Jurkat, Clone E6-1 (cell line): Measurements from ENCODE around the gene RALBP1.
A peak's percentile ranks its signal among the peaks of the same experiment; 100 is the strongest.

ENCODE experiments used
- DNase-seq: peaks from one replicate; pipeline ENCODE4 v3.0.0-alpha.2; 2011; ENCODE audit warnings: low read depth, low spot score
- H3K4me3 ChIP-seq: 2 replicates; pipeline ENCODE4 v1.5.1; 2011; ENCODE audit warnings: mild to moderate bottlenecking, low read length, control low read depth, moderate library complexity

The RALBP1 gene

DNA sequence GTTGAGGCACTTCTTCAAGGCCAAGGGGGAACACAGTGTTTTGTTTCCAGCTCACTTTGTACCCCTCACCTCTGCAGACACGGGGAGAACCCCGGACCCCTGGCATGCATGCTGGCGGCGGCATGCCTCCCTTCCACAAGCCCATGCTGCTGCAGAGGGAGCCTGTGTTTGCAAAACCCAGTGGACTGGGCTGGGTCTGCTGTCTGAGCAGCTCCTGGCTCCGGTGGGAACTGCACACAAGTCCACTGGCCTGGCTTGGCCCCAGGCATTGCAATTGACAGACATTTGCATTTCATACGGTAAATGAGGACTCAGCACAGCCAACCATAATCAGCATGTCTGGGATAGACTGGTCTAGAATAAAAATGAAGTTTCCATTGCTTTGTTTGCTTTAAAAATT is 62.4 kb downstream of the RALBP1 start:
- DNase-seq, result no peak
- H3K4me3 ChIP-seq, result no peak overlapping the region

DNA sequence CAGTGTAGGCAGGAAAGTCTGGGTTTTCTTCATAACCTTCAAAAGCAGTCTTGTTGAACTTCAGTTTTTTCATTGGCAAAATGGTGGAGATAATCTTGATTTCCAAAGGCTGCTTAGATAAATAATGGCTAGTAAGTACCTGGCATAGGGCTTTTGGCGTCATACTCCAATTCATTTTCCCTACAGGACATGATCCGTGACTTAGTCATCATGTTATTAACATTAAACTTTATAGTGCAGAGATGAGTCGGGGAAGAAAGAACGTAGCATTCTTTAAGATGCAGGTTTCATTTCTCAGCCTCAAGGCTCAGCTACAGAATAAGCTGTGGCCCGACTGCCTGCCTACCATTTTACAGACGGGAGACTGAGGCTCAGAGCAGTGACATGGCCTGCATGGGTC is 64.0 kb downstream of the RALBP1 start:
- no peak for DNase-seq

DNA sequence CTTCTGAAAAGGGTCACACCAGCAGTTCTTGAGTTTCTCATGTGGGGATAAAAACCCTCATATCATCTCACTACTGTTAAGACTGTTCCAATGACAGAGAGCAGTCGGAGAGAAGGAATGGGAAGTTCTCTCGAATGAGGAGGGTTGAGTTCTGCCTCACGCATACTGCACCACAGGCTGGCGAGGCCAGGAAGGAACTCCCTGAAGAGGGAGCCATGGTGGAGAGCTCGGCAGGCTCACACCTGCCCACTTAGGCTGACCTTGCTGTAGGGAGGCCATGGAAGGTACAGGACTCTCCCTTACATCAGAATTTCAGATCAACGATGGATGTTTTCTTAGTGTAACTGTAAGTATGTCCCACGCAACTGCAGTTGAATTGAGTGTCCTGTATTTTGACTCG is 64.6 kb downstream of the RALBP1 start:
- no peak overlapping the region for H3K4me3 ChIP-seq
- no peak for DNase-seq

More for the DNA sequence above, 64.0 kb downstream of the RALBP1 start:
- no peak overlapping the region for H3K4me3 ChIP-seq

DNA sequence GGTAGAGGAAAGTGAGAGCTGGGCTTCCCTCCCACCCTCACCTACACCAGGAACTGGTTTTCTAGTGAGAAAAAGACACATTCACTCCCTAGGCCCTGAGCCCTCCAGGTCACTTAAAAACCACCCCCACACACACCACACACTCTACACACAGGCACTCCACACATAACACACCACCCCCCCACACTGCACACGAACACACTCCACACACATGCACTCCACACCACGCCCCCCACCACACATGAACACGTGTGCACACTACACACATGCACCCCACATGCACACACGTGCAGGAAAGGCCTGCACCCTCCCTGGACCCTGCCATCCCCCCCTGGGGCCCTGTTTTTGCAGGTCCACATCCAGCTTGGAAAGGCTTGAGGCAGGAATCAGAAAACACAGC is 67.6 kb downstream of the RALBP1 start:
- no peak for DNase-seq
- no peak overlapping the region for H3K4me3 ChIP-seq

DNA sequence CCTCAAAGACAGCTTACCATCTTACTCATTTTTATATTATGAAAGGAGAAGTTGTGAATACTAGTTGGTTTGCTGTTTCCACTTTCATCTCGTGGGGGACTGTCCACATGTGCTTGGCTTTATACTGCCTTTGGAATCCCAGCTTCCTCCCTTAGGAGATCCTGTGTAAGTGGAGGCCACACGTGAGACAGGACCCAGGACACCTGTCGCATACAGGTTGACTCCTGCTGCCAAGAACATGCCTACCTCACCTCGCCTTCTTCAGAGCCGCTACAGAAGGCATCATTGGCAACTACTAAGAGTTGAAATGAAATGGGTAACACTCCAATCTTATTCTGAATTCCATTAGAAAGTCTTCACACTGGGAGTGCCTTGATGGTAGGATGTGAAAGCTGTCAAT is 69.7 kb downstream of the RALBP1 start:
- DNase-seq, result no peak
- H3K4me3 ChIP-seq, result no peak overlapping the region

DNA sequence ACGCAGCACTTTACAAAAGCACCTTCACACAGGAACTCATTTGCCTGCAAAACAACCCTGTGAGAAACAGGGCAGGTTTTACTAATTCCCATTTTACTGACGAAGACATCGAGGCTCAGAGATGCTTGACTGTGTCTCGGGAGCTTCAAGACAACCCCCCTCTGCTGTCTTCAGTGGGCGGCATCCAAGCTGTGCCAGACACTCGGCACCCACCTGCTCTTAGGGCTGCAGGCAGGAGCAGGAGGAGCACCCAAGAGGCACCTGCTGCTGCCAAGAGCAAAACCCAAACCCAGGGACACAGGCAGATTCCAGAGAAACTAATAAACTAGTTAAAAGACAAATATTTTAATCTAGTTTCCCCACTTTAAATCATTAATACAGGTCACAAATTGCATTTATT is 71.2 kb downstream of the RALBP1 start:
- no peak overlapping the region for H3K4me3 ChIP-seq
- no peak for DNase-seq

DNA sequence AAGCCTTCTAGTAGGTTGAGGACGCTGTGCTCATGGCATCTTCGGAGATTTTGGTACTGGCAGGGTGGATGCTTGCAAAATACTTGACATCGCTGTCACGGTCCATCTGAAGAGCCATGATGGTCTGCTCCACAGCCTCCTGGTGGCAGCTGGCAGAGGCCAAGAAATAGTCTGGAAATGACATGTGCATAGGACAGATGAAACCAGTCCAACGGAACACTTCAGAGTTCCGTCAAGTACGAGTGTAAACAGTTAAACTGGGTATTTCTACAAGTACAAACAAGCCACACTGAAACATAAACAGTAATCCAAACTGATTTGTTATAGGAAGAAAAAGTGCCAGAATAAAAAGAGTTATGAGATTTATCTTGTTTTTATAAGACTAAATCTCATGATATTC is 72.5 kb downstream of the RALBP1 start:
- no peak overlapping the region for H3K4me3 ChIP-seq
- DNase-seq, result no peak

DNA sequence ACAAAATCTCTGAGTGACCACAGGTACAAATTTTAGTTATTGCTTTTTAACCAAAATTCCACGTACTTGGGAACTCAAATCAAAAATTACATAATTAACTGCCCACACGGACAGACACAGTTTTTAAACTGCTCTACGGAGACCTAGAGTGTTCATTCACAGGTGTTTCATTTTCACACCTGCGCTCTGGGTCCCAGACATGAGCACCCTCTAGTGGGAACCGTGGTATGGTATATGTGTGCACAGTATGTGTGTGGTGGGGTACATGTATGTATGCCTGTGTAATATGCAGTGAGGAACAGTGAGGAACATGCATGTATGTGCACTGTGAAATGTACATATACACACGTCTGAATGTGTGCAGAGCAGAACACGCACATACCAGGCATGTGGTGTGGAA is 74.1 kb downstream of the RALBP1 start:
- DNase-seq, result no peak

DNA sequence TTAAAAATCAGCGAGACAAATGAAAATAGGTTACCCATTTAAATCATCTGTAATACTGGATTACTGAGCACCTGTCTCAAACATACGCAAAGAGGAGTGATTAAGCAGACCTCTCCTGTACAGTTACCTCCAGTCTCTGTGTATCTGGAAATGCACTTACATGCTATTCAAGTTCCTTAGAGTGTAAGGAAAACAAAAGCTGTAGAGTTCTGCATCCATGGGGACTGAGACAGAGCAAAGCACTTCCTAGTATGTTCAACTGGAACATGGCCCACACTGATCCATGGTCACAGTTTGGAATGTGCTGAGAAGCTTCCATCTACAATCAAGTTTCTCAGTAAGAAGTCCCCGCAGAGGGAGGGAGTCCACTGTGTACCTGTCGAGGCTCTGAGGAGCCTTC is 75.1 kb downstream of the RALBP1 start:
- no peak overlapping the region for H3K4me3 ChIP-seq

More for the DNA sequence above, 74.1 kb downstream of the RALBP1 start:
- H3K4me3 ChIP-seq, result no peak overlapping the region

DNA sequence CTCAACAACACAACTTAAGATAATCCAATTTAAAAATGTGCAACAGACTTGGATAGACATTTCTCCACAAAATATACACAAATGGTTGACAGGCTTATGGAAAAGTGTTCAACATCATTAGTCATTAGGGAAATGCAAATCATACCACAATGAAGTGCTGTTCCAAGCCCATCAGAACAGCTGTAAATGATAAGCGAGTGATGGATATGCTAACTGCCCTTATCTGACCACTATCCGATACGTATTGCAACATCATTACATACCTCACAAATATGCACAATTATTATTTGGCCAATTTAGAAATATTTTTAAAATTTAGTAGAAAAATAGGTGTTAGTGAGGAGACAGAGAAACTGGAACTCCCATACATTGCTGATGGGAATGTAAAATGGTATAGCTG is 76.9 kb downstream of the RALBP1 start:
- H3K4me3 ChIP-seq, result no peak overlapping the region
- no peak for DNase-seq

More for the DNA sequence above, 75.1 kb downstream of the RALBP1 start:
- no peak for DNase-seq

DNA sequence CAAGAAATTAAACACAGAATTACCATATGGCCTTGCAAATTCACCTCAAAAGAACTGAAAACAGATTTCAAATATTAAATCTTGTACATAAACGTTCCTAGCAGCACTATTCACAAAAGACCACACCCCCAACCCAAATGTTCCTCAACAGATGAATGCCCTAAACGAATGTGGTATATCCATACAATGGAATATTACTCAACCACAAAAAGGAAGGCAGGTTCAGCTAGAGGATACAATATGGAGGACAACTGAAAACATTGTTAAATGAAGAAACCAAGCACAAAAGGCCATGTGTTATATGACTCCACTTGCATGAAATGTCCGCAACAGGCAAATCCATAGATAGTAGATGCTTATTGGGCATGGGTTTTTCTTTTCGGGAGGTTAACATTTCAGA is 77.3 kb downstream of the RALBP1 start:
- no peak for DNase-seq
- no peak overlapping the region for H3K4me3 ChIP-seq

DNA sequence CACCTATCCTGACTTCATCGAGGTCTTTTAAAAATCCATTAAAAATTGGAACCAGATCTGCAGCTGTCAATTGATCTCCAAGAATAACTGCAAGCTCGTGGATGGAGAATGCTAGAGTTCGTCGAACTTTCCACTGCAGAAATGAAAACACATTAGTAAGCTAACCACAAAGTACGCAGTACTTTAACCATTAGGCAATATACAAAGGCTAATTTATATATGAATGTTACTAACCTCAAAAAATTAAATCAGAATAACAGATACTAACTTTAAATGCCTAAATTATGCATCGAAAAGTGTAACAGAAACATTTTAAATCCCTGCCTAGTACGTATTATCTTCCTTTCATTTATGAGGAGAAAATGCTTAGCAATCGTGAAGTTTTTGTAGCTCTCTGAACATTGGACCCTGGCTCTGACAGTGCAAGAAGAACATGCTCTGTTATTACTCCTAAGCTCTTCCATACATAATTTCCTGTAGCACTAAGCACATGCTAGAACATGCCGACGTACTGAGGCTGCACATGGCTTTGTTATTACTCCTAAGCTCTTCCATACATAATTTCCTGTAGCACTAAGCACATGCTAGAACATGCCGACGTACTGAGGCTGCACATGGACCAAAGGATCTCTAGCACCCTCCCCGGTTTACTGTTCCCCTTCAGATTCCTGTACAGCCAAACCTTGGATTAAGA is 82.1 kb downstream of the RALBP1 start:
- H3K4me3 ChIP-seq, result no peak overlapping the region
- DNase-seq, result no peak

DNA sequence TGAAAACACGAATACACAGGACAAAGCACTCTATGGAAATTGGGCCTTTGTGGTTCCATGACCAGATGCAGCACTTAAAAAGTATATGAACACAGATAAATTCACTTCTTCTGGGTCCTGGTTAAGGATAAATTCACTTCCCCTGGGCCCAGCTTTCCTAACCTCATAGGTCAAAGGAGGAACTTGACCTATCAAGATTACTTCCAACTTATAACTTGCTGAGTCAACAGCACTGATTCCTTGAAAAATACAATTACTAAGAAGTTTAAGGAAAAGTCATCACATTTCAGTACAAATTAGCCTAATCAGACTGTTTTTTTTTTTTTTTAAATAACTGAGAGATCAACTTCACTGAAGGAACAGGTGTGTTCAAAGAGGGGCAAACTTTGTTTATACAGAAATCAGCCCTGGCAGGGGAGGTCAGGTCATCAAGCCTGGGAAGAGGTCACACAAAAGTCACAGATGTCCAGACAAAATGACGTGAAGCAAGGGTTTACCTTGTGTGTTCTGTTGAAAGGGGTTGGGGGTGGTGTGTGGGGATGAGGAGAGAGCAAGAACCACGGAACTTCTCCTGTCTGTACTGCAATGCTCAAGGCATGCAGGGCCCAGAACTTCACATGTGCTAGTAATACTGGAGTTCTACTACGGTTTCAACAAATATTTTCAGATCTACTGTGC is 83.2 kb downstream of the RALBP1 start:
- no peak for DNase-seq
- H3K4me3 ChIP-seq, result no peak overlapping the region

DNA sequence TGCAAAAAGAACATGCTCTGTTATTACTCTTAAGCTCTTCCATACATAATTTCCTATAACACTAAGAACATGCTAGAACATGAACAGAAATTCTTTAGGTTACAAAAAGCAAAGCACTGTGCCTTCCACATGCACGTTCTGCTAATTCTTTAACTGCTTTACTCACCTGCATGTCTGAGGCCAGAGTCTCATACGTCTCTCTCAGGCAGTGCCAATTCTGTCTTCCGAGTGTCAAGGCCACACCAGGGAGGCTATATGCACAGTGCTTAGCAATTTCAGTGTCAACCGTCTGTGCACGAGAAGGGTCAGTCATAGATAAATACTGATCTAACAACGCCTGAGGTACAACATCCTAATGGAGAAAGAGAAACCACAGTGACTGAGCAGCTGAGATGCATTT is 83.9 kb downstream of the RALBP1 start:
- no peak overlapping the region for H3K4me3 ChIP-seq
- DNase-seq, result no peak

DNA sequence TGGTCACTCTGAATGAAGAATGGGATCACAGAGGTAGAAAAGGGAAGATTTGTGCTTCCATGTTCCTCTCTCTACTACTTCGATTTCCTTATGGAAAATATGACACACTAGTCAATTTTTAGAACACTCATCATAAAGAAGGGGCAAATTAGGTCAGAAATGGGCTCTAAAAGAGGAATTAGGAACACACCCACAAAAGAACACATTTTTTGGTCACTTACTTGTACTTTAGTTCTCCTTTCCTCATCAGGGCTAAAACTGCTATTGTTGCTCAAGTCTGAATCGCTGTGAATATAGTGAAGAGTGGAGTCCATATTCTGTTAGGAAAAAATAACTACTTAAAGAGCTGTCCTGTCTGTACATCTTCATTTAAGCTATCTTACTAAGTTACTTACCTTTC is 86.4 kb downstream of the RALBP1 start:
- H3K4me3 ChIP-seq, result no peak overlapping the region
- DNase-seq, result no peak

DNA sequence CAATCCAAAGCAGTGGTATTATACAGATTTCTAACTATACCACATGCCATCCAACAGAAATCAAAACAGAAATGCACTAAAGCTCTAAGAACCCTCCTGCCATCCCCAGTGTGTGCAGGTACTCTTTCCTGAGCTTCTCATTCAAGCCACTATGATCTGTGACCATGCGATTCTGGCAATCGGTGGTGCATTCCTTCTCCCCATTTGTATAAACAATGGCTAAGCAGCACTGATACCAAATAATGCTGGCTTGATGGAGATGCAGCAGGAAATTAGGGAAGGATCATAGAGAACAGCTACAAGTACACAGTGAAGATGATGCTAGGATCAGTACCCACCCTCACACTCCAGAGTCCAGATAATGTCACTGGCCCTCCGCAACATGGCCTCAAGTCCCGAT is 87.3 kb downstream of the RALBP1 start:
- no peak overlapping the region for H3K4me3 ChIP-seq
- no peak for DNase-seq

DNA sequence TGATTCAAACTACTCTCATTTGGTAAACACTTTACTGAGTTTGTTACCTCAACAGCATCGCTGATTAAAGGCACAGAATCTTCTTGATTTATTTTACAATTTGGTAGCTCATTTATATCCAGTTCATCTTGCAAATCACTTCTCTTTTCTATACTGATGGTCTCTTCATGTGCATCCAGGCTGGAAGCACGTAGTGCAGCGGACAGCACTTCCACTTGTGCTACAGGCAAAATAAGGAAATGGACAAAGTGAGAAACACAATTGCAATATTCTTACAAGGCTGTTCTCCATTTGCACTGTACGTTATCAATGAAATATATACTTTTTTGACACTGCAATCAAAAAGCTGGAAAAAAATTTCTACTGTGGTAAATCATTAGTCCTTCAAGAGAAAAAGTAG is 88.0 kb downstream of the RALBP1 start:
- no peak for DNase-seq
- H3K4me3 ChIP-seq, result no peak overlapping the region

DNA sequence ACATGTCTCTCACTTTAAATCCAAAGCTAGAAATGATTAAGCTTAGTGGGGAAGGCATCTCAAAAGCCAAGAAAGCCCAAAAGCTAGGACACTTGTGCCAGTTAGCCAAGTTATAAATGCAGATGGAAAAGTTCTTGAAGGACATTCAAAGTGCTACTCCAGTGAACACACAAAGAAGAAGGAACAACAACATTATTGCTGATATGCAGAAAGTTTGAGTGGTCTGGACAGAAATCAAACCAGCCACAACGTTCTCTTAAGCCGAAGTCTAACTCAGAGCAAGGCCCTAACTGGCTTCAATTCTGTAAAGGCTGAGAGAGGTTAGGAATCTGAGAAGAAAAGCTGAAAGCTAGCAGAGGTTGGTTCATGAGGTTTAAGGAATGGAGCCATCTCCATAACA is 90.1 kb downstream of the RALBP1 start:
- no peak overlapping the region for H3K4me3 ChIP-seq
- no peak for DNase-seq

DNA sequence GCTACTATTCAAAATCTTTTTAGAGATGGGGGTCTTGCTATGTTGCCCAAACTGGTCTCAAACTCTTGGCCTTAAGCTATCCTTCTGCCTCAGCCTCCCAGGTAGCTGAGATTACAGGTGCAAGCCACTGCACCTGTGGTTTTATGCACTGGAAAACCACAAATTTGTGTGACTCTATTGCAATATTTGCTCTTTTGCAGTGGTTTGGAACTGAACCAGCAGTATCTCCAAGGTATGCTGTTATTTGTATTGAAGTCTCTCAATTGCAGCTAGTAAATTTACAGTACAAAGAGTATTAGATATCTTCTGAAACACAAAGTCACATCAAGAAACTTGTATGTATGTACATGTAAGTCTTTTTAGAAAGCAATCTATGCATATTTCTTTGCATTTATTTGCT is 92.9 kb downstream of the RALBP1 start:
- peak; percentile 1 for DNase-seq
- no peak overlapping the region for H3K4me3 ChIP-seq

DNA sequence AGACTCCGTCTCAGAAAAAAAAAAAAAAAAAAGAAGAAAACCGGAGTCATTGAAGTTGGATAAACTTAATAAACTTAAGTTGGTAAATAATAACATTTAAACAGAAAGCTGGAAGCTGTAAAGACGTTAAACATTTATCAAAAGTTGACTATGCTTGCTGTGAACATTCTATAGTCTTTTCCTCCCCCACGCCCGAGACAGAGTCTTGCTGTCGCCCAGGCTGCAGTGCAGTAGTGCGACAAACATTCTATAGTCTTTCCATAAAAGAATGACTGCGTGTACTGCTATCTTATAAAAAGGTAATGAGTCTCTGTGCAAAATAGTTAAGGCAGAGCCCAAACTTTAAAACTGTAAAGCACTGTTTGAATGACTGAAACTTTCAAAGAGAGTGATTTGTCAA is 93.9 kb downstream of the RALBP1 start:
- H3K4me3 ChIP-seq, result no peak overlapping the region
- no peak for DNase-seq

DNA sequence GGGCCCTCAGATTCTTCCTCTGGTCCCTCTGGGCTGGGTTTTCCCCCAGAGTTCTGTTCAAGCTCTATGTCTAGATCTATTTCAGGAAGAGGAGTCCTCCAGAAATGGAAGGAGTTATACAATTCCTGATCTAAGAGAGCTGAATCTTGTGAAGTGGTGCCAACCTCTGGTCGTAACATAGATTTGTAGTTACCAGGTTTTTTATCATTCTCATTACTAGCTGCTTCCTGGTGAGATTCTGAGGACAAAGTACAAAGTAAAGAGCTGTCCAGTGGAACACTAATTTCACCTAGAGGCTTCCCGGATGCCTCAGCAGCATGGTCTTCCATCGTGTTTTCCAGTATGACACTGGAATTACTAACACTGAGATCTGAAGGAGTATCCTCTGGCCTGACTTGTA is 94.9 kb downstream of the RALBP1 start:
- no peak for DNase-seq
- no peak overlapping the region for H3K4me3 ChIP-seq
